Measurements from ENCODE around the gene ETS2.
"Not testable (repeated sequence)": the region's sequence is repeated elsewhere in the genome, so short reads cannot be mapped to it uniquely, and the experiment has no call there.

Gene ETS2

GRCh38 chr21:38840456-38841300 lies 34.9 kb downstream of the ETS2 start:
- no peak for DNase-seq

DNA sequence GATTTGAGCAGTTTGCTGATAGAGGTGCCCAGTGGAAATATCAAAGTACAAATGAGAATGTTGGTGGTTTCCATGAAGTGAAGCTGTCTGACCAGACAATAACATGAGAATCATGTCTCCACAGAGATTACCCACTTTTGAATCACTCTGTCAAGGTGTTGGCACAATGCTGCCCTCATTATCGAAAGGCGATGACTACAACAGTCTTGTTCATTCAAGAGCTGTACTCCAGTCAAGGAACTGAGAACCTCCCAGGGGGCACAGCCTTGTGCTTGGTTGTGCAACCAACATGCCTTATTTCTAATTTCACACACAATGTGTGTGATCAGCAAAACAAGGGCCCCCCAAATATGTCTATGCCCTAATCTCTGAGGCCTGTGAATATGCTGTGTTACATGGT lies 35.7 kb downstream of the ETS2 start:
- no peak for DNase-seq

DNA sequence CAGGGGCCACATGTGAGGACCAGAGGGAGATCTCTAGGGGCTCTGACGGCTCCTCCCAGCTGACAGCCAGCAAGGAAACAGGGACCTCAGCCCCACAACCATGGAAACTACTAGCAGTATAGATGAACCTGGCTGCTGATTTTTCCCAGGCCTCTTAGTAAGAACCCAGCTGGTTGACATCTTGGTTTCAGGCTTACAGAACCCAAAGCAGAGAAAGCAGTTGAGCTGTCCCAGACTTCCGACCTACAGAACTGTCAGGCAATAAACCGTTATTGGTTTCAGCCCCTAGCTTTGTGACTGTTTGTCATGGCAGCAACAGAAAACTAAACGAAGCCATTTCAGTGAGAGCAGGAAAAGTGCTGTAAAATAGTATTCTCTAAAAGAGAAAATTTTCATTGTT lies 36.4 kb downstream of the ETS2 start:
- DNase-seq: no peak

GRCh38 chr21:38843379-38843778 lies 37.6 kb downstream of the ETS2 start:
- DNase-seq: no peak

DNA sequence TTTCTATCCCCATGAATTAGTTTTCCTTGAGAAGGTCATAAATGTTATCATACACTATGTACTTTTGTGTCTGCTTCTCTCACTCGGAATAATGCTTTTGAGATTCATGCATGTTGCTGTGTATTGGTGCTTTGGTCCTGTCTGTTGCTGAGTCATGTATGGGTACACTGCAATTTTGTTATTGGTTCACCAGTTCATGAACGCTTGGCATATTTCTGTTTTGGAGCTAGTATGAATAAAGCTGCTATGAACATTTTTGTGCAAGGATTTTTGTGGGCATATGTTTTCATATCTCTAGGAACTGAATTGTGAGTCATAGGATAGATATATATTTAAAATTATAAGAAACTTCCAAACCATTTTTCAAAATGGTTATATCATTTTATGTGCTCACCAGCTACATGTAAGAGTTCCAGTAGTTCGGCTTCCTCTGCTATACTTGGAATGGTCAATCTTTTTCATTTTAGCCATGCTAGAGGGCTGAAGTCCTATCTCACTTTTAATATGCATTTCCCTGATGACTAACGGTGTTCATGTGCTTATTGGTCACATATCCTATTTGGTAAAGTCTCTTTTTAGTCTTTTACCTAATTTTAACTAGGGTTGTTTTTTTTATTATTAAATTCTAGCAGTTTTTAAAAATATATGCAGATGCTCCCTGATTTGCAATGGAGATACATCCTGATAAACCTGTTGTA lies 38.2 kb downstream of the ETS2 start:
- no peak for DNase-seq

- not testable (repeated sequence) for DNase-seq
Observed at GRCh38 chr21:38845374-38845773, 39.6 kb downstream of the ETS2 start.

DNA sequence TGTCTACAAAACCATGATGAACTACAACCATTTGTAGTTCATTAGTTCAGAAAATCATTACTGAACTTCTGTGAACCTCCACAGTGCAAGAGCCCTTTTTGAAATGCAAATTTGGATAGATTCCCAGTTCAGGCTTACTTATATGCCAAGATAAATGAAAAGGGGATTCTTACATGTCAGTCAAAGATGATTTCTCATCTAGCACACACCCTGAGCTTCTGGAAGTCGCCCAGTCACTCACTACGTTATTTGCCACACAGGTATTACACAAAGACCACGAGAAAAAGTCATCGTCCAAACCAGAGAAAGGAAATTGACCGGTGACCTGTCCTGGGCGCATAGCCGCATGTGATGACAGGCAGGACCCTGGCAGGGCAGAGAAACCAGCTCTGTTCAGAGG lies 41.8 kb downstream of the ETS2 start:
- DNase-seq: no peak

GRCh38 chr21:38848187-38848609 lies 42.5 kb downstream of the ETS2 start:
- DNase-seq: no peak

DNA sequence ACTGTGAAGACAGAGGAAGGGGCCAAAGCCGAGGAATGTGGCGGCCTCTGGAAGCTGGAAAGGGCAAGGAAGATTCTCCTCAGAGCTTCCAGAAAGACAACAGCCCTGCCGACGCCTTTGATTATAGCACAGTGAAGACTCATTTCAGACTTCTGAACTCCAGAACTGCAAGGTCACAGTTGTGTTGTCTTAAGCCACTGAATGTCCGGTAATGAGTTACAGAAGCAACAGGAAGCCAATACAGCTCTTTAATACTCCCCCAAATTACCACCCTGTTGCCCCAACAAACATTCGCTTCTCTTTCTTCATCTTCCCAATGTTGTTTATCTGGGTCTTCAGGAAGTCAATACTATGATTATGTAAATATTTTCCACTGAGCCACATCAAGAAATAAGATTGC lies 44.0 kb downstream of the ETS2 start:
- DNase-seq: no peak

GRCh38 chr21:38850277-38850951 lies 44.7 kb downstream of the ETS2 start:
- DNase-seq: no peak

DNA sequence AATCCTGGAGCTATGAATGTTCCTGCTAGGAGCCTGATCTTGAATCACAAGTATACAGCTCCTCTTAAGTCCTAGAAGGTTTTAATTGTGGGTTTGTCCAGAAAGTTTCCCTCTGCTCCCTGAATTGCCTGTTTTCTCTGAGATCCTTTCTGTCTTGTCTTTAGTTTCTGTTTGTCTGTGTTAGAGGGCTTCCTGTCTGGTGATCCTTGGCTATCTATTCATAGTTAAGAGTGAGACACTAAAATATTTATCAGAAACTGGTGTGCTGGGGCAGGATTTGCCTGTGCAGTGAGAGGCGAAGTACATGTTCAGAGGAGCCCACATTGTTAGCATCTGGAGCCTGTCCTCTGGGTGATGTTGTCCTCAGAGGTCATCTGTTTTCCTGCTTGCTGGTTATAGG lies 45.4 kb downstream of the ETS2 start:
- DNase-seq: no peak

DNA sequence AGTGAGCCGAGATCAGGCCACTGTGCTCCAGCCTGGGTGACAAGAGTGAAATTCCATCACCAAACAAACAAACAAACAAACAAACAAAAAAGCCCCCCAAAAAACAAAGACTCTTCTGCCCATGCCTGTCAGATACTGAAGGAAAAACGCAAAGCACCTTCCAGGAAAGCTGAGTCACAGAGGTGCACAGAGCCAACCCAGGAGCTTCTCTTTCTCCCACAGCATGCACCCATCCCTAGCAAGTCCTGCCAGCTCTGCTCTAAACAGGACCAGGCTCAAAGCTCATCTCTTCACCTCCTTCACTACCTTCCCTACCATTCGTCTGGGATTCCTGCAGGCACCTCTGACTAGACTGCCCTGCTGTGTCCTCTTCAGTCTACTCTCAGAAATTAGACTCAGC lies 46.5 kb downstream of the ETS2 start:
- DNase-seq: no peak

- no peak for DNase-seq
Observed at GRCh38 chr21:38852708-38853107, 47.0 kb downstream of the ETS2 start.

DNA sequence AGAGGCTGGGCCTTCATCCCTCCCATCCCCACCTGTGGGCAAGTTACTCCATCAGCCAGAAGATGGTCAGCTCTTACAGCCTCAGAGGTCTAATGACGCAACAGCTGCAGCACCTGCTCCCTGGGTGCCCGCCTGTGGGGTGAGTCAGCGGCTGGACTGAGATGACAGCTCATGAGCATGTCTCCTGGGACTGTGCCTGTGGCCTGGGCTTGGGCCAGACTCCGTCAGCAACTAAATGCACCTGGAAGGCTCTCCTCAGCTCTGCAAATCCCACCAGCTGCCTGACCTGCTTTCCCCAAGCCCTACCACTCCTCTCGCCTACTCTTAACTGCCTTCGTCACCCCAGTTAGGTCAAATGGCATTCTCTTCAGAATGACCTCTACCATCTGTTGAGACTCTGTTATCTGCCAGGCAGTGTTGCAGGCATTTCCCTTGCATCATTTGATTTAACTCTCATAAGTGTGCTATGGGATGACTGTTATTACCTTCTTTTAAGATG lies 47.7 kb downstream of the ETS2 start:
- no peak for DNase-seq

GRCh38 chr21:38857152-38857825 lies 51.6 kb downstream of the ETS2 start:
- DNase-seq: no peak

DNA sequence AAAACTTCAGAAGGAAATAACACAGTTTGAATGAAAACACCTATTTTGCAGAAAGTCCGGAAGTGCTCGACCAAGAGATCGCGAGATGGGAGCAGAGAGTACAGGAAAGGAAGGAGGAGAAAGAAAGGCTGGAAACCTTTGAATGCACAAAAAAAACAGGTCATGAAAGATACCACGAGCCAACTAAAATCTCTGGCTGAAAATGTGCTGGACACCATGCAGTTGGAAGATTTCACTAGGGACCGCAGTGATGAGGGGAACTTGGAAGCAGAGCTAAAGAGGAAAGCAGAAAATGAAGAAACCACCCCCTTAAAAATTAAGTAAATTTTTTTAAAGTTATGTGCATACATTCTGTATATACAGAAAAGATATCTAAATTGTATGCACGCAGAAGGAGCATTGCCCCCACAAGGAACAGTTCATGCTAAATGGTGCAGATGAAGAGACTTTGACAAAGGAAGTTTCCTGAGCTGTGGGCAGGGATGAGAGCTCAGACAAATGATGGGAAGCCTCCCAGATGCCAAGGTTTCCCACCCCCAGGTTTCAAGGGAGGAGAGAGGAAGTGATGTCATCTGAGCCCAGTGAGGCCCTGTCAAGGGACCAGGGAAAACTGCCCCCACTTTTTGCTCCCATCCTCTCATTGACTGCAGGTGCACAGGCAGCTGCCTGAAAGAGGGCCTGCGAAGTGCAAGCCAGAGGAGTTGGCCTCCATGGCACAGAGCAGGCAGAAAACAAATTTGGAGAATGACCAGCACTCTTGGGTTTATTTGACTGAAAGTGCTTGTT lies 52.5 kb downstream of the ETS2 start:
- DNase-seq: no peak

DNA sequence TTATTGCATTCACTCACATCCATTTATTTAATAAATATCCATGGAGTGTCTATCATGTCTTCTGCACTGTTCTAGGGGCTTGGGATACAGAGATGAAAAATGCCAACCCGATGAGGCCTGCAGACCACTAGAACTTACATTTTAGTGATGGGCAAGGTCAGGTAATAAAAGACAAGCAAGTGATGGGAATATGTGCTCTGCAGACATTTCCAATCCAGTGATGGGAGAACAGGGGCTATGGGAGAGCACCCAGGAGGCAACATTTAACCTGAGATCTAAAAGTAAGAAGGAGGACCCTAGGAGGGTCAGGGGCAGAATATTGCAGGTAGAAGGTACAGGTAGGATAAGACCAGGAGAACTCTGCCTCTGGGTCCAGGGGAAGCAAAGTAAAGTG lies 53.1 kb downstream of the ETS2 start:
- no peak for DNase-seq

DNA sequence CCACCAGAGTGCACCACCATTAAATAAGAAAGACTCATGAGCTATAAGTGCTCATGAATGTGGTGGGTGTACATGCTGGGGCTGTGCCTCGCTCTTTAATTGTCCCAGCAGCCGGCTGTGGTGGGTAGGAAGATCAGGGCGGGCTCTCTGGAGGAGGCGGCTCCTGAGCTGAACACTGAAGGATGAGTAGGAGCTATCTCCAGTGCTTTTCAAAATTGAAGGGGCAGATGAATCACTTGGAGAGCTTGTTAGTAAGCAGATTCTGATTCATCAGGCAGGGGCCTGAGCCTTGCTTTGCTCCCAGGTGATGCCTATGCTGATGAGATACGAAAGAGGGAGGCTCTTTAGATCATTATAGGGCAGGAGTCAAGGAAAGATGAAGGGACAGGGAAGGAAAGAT lies 54.1 kb downstream of the ETS2 start:
- DNase-seq: no peak

DNA sequence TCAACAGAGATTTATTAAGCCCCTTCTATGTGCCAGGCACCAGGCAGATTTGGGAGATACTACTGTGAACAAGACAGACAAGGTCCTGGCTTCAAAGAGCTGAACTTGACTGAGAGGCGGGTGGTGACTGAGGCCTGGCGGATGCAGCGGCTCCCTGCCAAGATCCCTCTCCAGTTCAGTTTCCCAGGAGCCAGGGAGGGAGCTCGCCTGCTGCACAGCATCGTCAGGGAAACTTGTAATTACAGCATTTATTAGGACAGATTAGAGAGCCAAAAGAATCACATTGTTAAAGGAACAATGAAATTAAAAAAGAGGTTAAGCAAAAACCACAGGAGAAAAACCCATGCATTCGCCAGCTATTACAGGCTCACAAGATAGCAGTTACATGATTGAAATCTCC lies 55.3 kb downstream of the ETS2 start:
- DNase-seq: no peak

DNA sequence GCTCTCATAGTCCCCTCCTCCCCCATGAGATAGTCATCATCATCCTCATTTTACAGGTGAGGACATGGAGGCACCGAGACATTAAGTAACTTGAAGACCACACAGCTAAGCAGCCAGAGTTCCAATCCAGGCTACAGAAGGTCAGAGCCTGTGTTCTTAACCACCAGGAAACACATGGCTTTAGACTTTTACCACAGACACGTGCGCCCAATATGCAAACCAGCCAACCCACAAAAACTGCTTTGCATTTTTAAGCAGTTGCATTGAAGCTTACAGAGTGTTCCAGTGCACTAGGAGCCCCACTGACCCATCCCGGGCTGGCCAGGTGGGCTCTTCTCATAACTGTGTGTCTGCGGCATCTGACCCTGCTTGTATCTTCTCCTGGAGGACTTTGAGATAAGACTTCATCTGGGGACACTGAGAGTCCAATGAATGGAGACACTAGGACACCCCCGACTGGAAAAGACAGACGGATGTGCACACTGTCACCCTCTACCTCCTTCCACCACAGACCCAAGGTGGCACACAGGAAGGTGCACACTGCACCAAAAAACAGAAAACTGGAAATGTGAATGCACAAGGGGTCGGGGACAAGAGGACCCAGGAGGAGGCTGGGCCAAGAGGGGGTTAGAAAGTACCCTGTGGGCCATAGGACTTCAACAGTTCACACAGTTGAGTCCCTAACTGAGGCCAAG lies 56.4 kb downstream of the ETS2 start:
- no peak for DNase-seq

DNA sequence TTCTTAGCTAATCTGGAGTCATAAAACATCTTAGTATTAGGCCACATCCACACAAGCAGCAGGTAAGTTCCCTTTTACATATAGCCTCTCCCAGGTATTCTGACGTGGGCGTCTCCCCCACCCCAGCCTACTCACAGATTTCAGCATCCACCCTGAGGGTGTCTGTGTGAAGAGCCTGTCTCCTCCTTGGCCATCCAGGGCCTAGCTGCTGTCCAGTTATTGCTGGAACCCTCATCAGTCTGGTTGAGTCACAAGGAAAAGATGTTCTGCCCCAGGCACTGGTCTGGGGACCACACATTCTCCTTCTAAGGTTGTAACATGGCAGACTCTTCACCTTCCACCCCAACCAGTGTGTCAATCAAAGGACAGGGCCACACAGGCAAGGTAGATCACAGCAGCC lies 57.6 kb downstream of the ETS2 start:
- DNase-seq: no peak
